Mammary epithelial cell (primary cell): ENCODE data around the gene SPATS2.

Experiments
- EZH2 ChIP-seq: IDR thresholded peaks from 2 replicates; pipeline ENCODE4 v1.6.1; 2012; ENCODE audit warnings: low read length, inconsistent platforms, borderline replicate concordance
- TF ChIP-seq, protein P1 (sequence below), 2 donors: IDR thresholded peaks in 1 of 2; conservative IDR thresholded peaks in 1 of 2; 2 replicates each; pipeline ENCODE4 v1.5.1; 2011 to 2012; ENCODE audit warnings: inconsistent platforms in 2 of 2, low read length in 2 of 2, mild to moderate bottlenecking in 2 of 2, control low read depth in 1 of 2, low read depth in 1 of 2; ENCODE audit not compliant: insufficient read depth in 1 of 2; ENCODE audit errors: extremely low read depth in 1 of 2

- TF ChIP-seq, protein P1, sequence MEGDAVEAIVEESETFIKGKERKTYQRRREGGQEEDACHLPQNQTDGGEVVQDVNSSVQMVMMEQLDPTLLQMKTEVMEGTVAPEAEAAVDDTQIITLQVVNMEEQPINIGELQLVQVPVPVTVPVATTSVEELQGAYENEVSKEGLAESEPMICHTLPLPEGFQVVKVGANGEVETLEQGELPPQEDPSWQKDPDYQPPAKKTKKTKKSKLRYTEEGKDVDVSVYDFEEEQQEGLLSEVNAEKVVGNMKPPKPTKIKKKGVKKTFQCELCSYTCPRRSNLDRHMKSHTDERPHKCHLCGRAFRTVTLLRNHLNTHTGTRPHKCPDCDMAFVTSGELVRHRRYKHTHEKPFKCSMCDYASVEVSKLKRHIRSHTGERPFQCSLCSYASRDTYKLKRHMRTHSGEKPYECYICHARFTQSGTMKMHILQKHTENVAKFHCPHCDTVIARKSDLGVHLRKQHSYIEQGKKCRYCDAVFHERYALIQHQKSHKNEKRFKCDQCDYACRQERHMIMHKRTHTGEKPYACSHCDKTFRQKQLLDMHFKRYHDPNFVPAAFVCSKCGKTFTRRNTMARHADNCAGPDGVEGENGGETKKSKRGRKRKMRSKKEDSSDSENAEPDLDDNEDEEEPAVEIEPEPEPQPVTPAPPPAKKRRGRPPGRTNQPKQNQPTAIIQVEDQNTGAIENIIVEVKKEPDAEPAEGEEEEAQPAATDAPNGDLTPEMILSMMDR (conservative IDR thresholded peaks at IDR 0.05 in 1 of 2, IDR thresholded peaks at IDR 0.05 in 1 of 2; ENCODE audit: extremely low read depth in 1 of 2, insufficient read depth in 1 of 2, low read depth in 1 of 2, low read length in 2 of 2): no peak
- TF ChIP-seq EZH2: no peak
Observed at GRCh38 chr12:49552425-49552824, 185.2 kb downstream of the SPATS2 start.
